ENCODE data around the gene NEGR1.

DNA sequence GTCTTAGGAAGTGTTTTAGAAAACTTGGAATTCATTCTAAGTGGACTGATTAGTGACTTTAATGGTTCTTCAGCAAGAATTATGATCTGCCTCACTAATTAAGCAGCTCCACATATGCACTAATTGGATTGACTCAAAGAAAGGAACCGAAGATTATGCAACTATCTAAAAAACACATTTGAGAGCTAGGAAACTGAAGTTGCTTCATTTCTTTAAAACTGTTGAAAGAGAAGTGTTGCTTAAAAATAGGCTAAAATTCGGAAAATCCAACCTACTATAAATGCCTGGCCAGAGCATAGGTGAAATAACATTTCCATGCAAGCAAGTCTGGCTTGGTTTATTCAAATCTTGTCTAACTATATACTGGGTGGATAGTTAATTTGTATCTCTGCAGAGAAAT is 698.6 kb downstream of the NEGR1 start:
- TF ChIP-seq, protein P1, sequence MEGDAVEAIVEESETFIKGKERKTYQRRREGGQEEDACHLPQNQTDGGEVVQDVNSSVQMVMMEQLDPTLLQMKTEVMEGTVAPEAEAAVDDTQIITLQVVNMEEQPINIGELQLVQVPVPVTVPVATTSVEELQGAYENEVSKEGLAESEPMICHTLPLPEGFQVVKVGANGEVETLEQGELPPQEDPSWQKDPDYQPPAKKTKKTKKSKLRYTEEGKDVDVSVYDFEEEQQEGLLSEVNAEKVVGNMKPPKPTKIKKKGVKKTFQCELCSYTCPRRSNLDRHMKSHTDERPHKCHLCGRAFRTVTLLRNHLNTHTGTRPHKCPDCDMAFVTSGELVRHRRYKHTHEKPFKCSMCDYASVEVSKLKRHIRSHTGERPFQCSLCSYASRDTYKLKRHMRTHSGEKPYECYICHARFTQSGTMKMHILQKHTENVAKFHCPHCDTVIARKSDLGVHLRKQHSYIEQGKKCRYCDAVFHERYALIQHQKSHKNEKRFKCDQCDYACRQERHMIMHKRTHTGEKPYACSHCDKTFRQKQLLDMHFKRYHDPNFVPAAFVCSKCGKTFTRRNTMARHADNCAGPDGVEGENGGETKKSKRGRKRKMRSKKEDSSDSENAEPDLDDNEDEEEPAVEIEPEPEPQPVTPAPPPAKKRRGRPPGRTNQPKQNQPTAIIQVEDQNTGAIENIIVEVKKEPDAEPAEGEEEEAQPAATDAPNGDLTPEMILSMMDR (IDR thresholded peaks at IDR 0.05; ENCODE audit: low read depth, low read length), result no peak
- TF ChIP-seq EZH2phosphoT487 (IDR thresholded peaks at IDR 0.05; ENCODE audit: low read depth), result no peak
